Esophagus muscularis mucosa (tissue), 4 donors: ENCODE data around the gene CPT1A. TPM values are rescaled to one million over a fixed set of nuclear protein-coding genes. Genes with fewer than 3 reads are reported as not detected.

Experiments
- DNase-seq: peaks from one replicate; pipeline ENCODE4 v3.0.0-alpha.2; 2017; ENCODE audit errors: extremely low spot score
- H3K27ac ChIP-seq, 4 donors: fragments of 200-600 bp; sonication (generic); replicated peaks in 1 of 4; 1 replicate in 3 of 4; 2 replicates in 1 of 4; pipeline ENCODE4 v1.5.1; 2016 to 2019; ENCODE audit warnings: mild to moderate bottlenecking in 1 of 4
- H3K27me3 ChIP-seq, 4 donors: fragments of 200-600 bp; sonication (generic); one replicate each; pipeline versions ENCODE4 v1.5.1 to v1.6.0; 2016 to 2019
- H3K36me3 ChIP-seq, 4 donors: fragments of 200-600 bp; sonication (generic); one replicate each; pipeline ENCODE4 v1.5.1; 2016 to 2019
- H3K4me1 ChIP-seq, 4 donors: fragments of 200-600 bp; sonication (generic); one replicate each; pipeline ENCODE4 v1.5.1; 2016 to 2019
- H3K4me3 ChIP-seq, 4 donors: fragments of 200-600 bp; sonication (generic); 1 replicate in 2 of 4; 2 replicates in 2 of 4; pipeline ENCODE4 v1.5.1; 2016 to 2019; ENCODE audit warnings: mild to moderate bottlenecking in 4 of 4, moderate library complexity in 1 of 4
- H3K9me3 ChIP-seq, 4 donors: fragments of 200-600 bp; sonication (generic); 1 replicate in 3 of 4; 2 replicates in 1 of 4; pipeline ENCODE4 v1.5.1; 2016 to 2019
- EP300 ChIP-seq: sonication (generic); formaldehyde crosslinking; IDR thresholded peaks from one replicate; pipeline ENCODE4 v1.6.1; 2017; ENCODE audit warnings: antibody characterized with exemption
- POLR2A ChIP-seq: fragments of 450-650 bp; IDR thresholded peaks from one replicate; pipeline ENCODE4 v1.6.1; 2017; ENCODE audit warnings: antibody characterized with exemption, moderate library complexity, mild to moderate bottlenecking, low read depth
- POLR2AphosphoS5 ChIP-seq, 2 donors: sonication (generic); formaldehyde crosslinking; IDR thresholded peaks; one replicate each; pipeline ENCODE4 v1.6.1; 2017; ENCODE audit warnings: antibody characterized with exemption in 2 of 2
- WGBS: methylation state at CpG from one replicate; pipeline ENCODE4 v1.1.5; 2018; 5-methylcytosine and 5-hydroxymethylcytosine counted together
- intact Hi-C: fragments of 100-400 bp; cut with DNase I; formaldehyde crosslinking; loops from one replicate; pipeline ENCODE4 v1.15.1; 2023
- total RNA-seq, 4 donors: library from RNA; depleted of rRNA; stranded (reverse); fragments of >200 nt; gene quantifications; one replicate each; pipeline versions ENCODE4 v1.1.0 to v1.2.1, GENCODE V29; 2016
- TF ChIP-seq, protein P1 (sequence below), 3 experiments: fragments of 200-600 bp in 2 of 3; fragments of 450-650 bp in 1 of 3; sonication (generic) in 2 of 3; IDR thresholded peaks; one replicate each; pipeline ENCODE4 v1.5.1; 2017 to 2019; ENCODE audit warnings: antibody characterized with exemption in 3 of 3, mild to moderate bottlenecking in 2 of 3, moderate library complexity in 1 of 3

Gene CPT1A
- total RNA-seq, 4 donors from 2014 or later, result 36.1 to 122 (median 77.5) TPM

DNA sequence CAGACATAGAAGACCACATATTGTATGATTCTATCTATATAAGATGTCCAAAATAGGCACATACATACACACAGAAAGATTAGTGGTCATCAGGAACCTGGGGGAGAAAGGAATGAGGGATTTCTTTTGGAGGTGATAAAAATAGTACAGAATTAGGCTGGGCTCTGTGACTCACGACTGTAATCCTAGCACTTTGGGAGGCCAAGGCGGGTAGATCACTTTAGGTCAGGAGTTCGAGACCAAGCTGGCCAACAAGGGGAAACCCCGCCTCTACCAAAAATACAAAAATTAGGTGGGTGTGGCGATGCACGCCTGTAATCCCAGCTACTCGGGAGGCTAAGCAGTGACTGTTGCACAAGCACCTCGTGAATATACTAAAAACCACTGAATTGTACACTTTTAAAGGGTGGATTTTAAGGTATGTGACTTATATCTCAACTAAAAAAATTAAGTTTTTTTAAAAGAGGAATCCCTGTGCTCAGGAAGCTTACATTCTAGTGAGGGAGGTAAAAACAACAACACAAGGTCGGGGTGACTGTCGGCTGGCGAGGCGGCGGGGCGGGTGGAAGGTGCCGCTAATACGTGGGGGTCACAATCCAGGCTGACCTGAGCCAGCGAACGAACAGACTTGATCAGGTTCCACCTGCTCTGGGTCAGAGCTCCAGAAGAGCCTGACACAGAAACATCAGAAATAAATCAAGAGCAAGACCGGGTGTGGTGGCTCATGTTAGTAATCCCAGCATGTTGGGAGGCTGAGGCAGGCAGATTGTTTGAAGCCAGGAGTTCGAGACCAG lies 65.1 kb downstream of the CPT1A start:
- Histone ChIP-seq H3K4me1 (peaks cover 5 to 20% (median 17%) of the 10 kb centered on the region in 4 donors), H3K27ac (no peak overlapping the region), H3K9me3 (no peaks in the 10 kb centered on the region), H3K27me3 (no peaks in the 10 kb centered on the region), H3K36me3 (peaks cover 84 to 100% (median 98%) of the 10 kb centered on the region in 4 donors), H3K4me3 (no peak overlapping the region)
- intact Hi-C loops, result no loop called here
- no peak for DNase-seq
- TF ChIP-seq POLR2AphosphoS5 (IDR thresholded peaks at IDR 0.05), result no peak
- no peak for TF ChIP-seq POLR2A
- TF ChIP-seq, protein P1, sequence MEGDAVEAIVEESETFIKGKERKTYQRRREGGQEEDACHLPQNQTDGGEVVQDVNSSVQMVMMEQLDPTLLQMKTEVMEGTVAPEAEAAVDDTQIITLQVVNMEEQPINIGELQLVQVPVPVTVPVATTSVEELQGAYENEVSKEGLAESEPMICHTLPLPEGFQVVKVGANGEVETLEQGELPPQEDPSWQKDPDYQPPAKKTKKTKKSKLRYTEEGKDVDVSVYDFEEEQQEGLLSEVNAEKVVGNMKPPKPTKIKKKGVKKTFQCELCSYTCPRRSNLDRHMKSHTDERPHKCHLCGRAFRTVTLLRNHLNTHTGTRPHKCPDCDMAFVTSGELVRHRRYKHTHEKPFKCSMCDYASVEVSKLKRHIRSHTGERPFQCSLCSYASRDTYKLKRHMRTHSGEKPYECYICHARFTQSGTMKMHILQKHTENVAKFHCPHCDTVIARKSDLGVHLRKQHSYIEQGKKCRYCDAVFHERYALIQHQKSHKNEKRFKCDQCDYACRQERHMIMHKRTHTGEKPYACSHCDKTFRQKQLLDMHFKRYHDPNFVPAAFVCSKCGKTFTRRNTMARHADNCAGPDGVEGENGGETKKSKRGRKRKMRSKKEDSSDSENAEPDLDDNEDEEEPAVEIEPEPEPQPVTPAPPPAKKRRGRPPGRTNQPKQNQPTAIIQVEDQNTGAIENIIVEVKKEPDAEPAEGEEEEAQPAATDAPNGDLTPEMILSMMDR (IDR thresholded peaks at IDR 0.05), result no peak
- no peak for TF ChIP-seq EP300
- WGBS, result 90% methylated on average over 20 of the region's 20 CpGs

DNA sequence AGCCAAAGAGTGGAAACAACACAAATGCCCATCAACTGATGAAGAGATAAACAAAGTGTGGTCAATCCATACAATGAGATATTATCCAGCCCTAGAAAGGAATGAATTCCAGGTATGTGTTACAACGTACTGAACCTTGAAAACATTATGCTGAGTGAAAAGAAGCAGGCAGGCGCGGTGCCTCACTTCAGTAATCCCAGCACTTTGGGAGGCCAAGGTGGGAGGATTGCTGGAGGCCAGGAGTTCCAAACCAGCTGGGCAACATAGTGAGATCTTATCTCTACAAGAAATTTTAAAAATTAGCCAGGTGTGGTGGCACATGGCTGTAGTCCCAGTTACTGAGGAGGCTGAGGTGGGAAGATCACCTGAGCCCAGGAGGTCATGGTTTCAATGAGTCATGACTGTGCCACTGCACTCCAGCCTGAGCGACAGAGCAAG lies 65.7 kb downstream of the CPT1A start:
- TF ChIP-seq EP300, result no peak
- 83% methylated on average over 4 of the region's 4 CpGs for WGBS
- no peak overlapping the region for H3K4me3 ChIP-seq
- DNase-seq, result no peak
- no peak overlapping the region for H3K27ac ChIP-seq
- H3K27me3 ChIP-seq, result no peaks in the 10 kb centered on the region
- no peaks in the 10 kb centered on the region for H3K9me3 ChIP-seq
- peaks cover 82 to 100% (median 98%) of the 10 kb centered on the region in 4 donors for H3K36me3 ChIP-seq
- H3K4me1 ChIP-seq, result peaks cover under 1 to 20% (median 17%) of the 10 kb centered on the region in 4 donors
- intact Hi-C loops, result no loop called here

GRCh38 chr11:68774194-68774585 lies 67.5 kb downstream of the CPT1A start:
- intact Hi-C loops, result no loop called here
- no peak for DNase-seq
- Histone ChIP-seq H3K36me3 (peaks cover 82 to 100% (median 98%) of the 10 kb centered on the region in 4 donors), H3K4me3 (no peak overlapping the region), H3K27me3 (no peaks in the 10 kb centered on the region), H3K4me1 (peaks cover 0 to 20% (median 17%) of the 10 kb centered on the region in 4 donors), H3K9me3 (no peaks in the 10 kb centered on the region), H3K27ac (no peak overlapping the region)
- WGBS, result 77% methylated on average over 9 of the region's 9 CpGs
- TF ChIP-seq EP300 (no peak), POLR2A (no peak), POLR2AphosphoS5 (IDR thresholded peaks at IDR 0.05) (no peak)
- TF ChIP-seq, protein P1 (IDR thresholded peaks at IDR 0.05), result no peak

GRCh38 chr11:68773521-68774193 lies 68.1 kb downstream of the CPT1A start:
- Histone ChIP-seq H3K27me3 (no peaks in the 10 kb centered on the region), H3K9me3 (no peaks in the 10 kb centered on the region), H3K36me3 (peaks cover 82 to 100% (median 99%) of the 10 kb centered on the region in 4 donors), H3K4me1 (peaks cover 0 to 18% (median 15%) of the 10 kb centered on the region in 4 donors), H3K4me3 (no peak overlapping the region), H3K27ac (no peak overlapping the region)
- no peak for DNase-seq
- TF ChIP-seq EP300 (no peak), POLR2AphosphoS5 (IDR thresholded peaks at IDR 0.05) (no peak), POLR2A (no peak)
- TF ChIP-seq, protein P1 (IDR thresholded peaks at IDR 0.05), result no peak
- intact Hi-C loops, result no loop called here
- 75% methylated on average over 22 of the region's 22 CpGs for WGBS

GRCh38 chr11:68772936-68773335 lies 68.8 kb downstream of the CPT1A start:
- peaks cover 88 to 99% (median 99%) of the 10 kb centered on the region in 4 donors for H3K36me3 ChIP-seq
- WGBS, result 94% methylated on average over 18 of the region's 20 CpGs
- intact Hi-C loops, result no loop called here

More at GRCh38 chr11:68772936-68773335, 68.8 kb downstream of the CPT1A start:
- H3K9me3 ChIP-seq, result no peaks in the 10 kb centered on the region
- no peak overlapping the region for H3K4me3 ChIP-seq
- H3K27me3 ChIP-seq, result no peaks in the 10 kb centered on the region
- no peak overlapping the region for H3K27ac ChIP-seq
- DNase-seq, result no peak
- no peak for TF ChIP-seq POLR2AphosphoS5 (IDR thresholded peaks at IDR 0.05)
- TF ChIP-seq POLR2A, result no peak
- H3K4me1 ChIP-seq, result peaks cover 0 to 11% (median 9%) of the 10 kb centered on the region in 4 donors
